ENCODE data around the gene APBA3. TPM values are rescaled to one million over a fixed set of nuclear protein-coding genes. Genes with fewer than 3 reads are reported as not detected.

The APBA3 gene
- polyA plus RNA-seq, 2 of the 4 experiments (the other 2 are of a cell fraction), result 5.5 to 10.0 TPM

GRCh38 chr19:3712663-3713611 is 48.6 kb downstream of the APBA3 start:
- Histone ChIP-seq H3K4me3 (0 out of 3 replicates have a peak overlapping the region, but pooled peaks have one; percentile 2), H3K27ac (peak overlapping the region; percentile 62 to 83), H3K9me3 (no peaks in the 10 kb centered on the region), H3K4me1 (peaks cover 58% of the 10 kb centered on the region), H3K4me2 (peak overlapping the region; percentile 77)
- FAIRE-seq, result no peak
- ChIA-PET POLR2A (no interaction called here), CTCF (interaction anchor here (0.6 to 1.2 kb wide), 2 partner anchors 8 to 49 kb away, joined by 3 read pairs; partner anchors contain the start of genes APBA3 and MRPL54)
- no peak for TF ChIP-seq HOXB13 (CRISPR knock-in tag; IDR thresholded peaks at IDR 0.05; ENCODE audit: low read depth)
- no peak for TF ChIP-seq ZNF302 (CRISPR knock-in tag; IDR thresholded peaks at IDR 0.05)
- TF ChIP-seq KDM5A (IDR thresholded peaks at IDR 0.05), result no peak
- TF ChIP-seq CBX8 (IDR thresholded peaks at IDR 0.05), result no peak
- TF ChIP-seq ZC3H11A (IDR thresholded peaks at IDR 0.05), result no peak
- TF ChIP-seq ELK1 (IDR thresholded peaks at IDR 0.05; ENCODE audit: low read depth, low read length), result no peak
- 36% methylated on average over 23 of the region's 23 CpGs for WGBS (ENCODE audit: missing lambda C conversion rate)
- DNase-seq (ENCODE audit: low read depth in 1 of 2, low spot score in 1 of 2), result peak in 1 of 2 experiments; percentile 63
- ATAC-seq, result peak; percentile 49 to 61; a peak in 5 of 6 replicates

GRCh38 chr19:3710265-3710812 is 51.2 kb downstream of the APBA3 start:
- no peak for FAIRE-seq
- TF ChIP-seq ZFP36 (IDR thresholded peaks at IDR 0.05; ENCODE audit: borderline replicate concordance, partially characterized antibody) (peak; percentile 78), MYC (IDR thresholded peaks at IDR 0.05; ENCODE audit: borderline replicate concordance, low read length) (peak; percentile 50; the same call in 1 of the 2 replicates), ATOH8 (CRISPR knock-in tag; IDR thresholded peaks at IDR 0.05; ENCODE audit: low read depth) (no peak), CBX8 (IDR thresholded peaks at IDR 0.05) (no peak), MAX (IDR thresholded peaks at IDR 0.05) (peak; percentile 68; the same call in 1 of the 2 replicates), JUN (IDR thresholded peaks at IDR 0.05) (peak in 1 of 2 experiments; percentile 35; a peak in 1 of 5 replicates), ZC3H11A (IDR thresholded peaks at IDR 0.05) (no peak)
- peak; percentile 83 for ATAC-seq
- H3K9me3 ChIP-seq, result no peaks in the 10 kb centered on the region
- ChIA-PET POLR2A (no interaction called here), CTCF (interaction anchor here (0.7 to 3.2 kb wide), 5 partner anchors 9 to 1896 kb away, joined by 3 to 13 read pairs (median 5); partner anchors contain the start of gene PIP5K1C)
- H3K27ac ChIP-seq, result peak overlapping the region; percentile 61 to 83
- DNase-seq (ENCODE audit: low read depth in 1 of 2, low spot score in 1 of 2), result peak; percentile 82 to 93
- H3K4me2 ChIP-seq, result peak overlapping the region; percentile 91
- peaks cover 60% of the 10 kb centered on the region for H3K4me1 ChIP-seq
- WGBS (ENCODE audit: missing lambda C conversion rate), result 12% methylated on average over 19 of the region's 20 CpGs
- H3K4me3 ChIP-seq, result no peak overlapping the region

- CTCF ChIA-PET, result interaction anchor here (0.6 to 7.3 kb wide), 7 partner anchors 9 to 161 kb away, joined by 3 to 57 read pairs (median 3); partner anchors contain the start of gene PIP5K1C
- Histone ChIP-seq H3K4me2 (peak within 1 kb of the TSS; percentile 91), H3K27ac (peak within 1 kb of the TSS; percentile 76 to 83), H3K4me1 (peaks cover 47% of the 10 kb centered on the region), H3K4me3 (peak within 1 kb of the TSS; percentile 38), H3K9me3 (no peaks in the 10 kb centered on the region)
- TF ChIP-seq SMC3 (IDR thresholded peaks at IDR 0.05) (no peak), ZFP36 (IDR thresholded peaks at IDR 0.05; ENCODE audit: borderline replicate concordance, partially characterized antibody) (no peak), E2F6 (IDR thresholded peaks at IDR 0.05; ENCODE audit: borderline replicate concordance, low read depth) (no peak), NPAS2 (CRISPR knock-in tag; IDR thresholded peaks at IDR 0.05; ENCODE audit: borderline replicate concordance) (no peak), ZNF302 (CRISPR knock-in tag; IDR thresholded peaks at IDR 0.05) (no peak), PHF8 (IDR thresholded peaks at IDR 0.05; ENCODE audit: borderline replicate concordance, low read depth) (no peak), RAD21 (conservative IDR thresholded peaks at IDR 0.05 in 1 of 2, IDR thresholded peaks at IDR 0.05 in 1 of 2) (no peak)
- FAIRE-seq (no peak), ATAC-seq (peak; percentile 14 to 31; a peak in 3 of 6 replicates), DNase-seq (ENCODE audit: low read depth in 1 of 2, low spot score in 1 of 2) (no peak)
- 40% methylated on average over 6 of the region's 24 CpGs for WGBS (ENCODE audit: missing lambda C conversion rate)
- POLR2A ChIA-PET, result no interaction called here
Measured at GRCh38 chr19:3708207-3708931, 53.1 kb downstream of the APBA3 start, which contains the start of gene TJP3. TSS of gene TJP3 (plus strand) at chr19:3708384. CDS start at chr19:3728433, 20,049 bp downstream.

All from A549 (cell line).